ENCODE measurements around the gene DLL1. TPM values are rescaled to one million over a fixed set of nuclear protein-coding genes. Genes with fewer than 3 reads are reported as not detected.

The DLL1 gene
- total RNA-seq, 4 donors from 2014 or later = 32.6 to 75.6 (median 46.9) TPM

- Histone ChIP-seq H3K4me3 (no peak overlapping the region), H3K36me3 (peaks cover 29% of the 10 kb centered on the region), H3K27ac (no peak overlapping the region), H3K27me3 (no peaks in the 10 kb centered on the region), H3K4me1 (peaks cover 10% of the 10 kb centered on the region), H3K9me3 (no peaks in the 10 kb centered on the region)
- 93% methylated on average over 47 of the region's 48 CpGs for WGBS
- TF ChIP-seq POLR2A (IDR thresholded peaks at IDR 0.05) = no peak
- DNase-seq (ENCODE audit: low spot score in 2 of 2) = no peak
Observed at GRCh38 chr6:170281331-170282292, 9.3 kb downstream of the DLL1 start.

- no peak overlapping the region for H3K27ac ChIP-seq
- peaks cover 29% of the 10 kb centered on the region for H3K36me3 ChIP-seq
- H3K4me3 ChIP-seq = peak overlapping the region; percentile 8
- no peak for TF ChIP-seq EP300 (IDR thresholded peaks at IDR 0.05)
- no peak for TF ChIP-seq POLR2AphosphoS5 (IDR thresholded peaks at IDR 0.05)
- no peak for TF ChIP-seq CTCF (IDR thresholded peaks at IDR 0.05)
- TF ChIP-seq POLR2A (IDR thresholded peaks at IDR 0.05) = no peak
- WGBS = 59% methylated on average over 23 of the region's 23 CpGs
- DNase-seq (ENCODE audit: low spot score in 2 of 2) = no peak
- H3K4me1 ChIP-seq = peaks cover 5% of the 10 kb centered on the region
- H3K9me3 ChIP-seq = no peaks in the 10 kb centered on the region
- H3K27me3 ChIP-seq = no peaks in the 10 kb centered on the region
Observed at GRCh38 chr6:170280689-170281045, 10.2 kb downstream of the DLL1 start.

- no peak for DNase-seq (ENCODE audit: low spot score in 2 of 2)
- no peaks in the 10 kb centered on the region for H3K27me3 ChIP-seq
- no peaks in the 10 kb centered on the region for H3K9me3 ChIP-seq
- H3K4me3 ChIP-seq = peak overlapping the region; percentile 8
- H3K27ac ChIP-seq = no peak overlapping the region
- WGBS = 46% methylated on average over 26 of the region's 36 CpGs
- peaks cover 23% of the 10 kb centered on the region for H3K36me3 ChIP-seq
- TF ChIP-seq POLR2AphosphoS5 (IDR thresholded peaks at IDR 0.05) (no peak), POLR2A (IDR thresholded peaks at IDR 0.05) (no peak), EP300 (IDR thresholded peaks at IDR 0.05) (no peak), CTCF (IDR thresholded peaks at IDR 0.05) (no peak)
- H3K4me1 ChIP-seq = peaks cover 5% of the 10 kb centered on the region
Observed at GRCh38 chr6:170279977-170280688, 10.7 kb downstream of the DLL1 start.

GRCh38 chr6:170279426-170279825, 11.5 kb downstream of the DLL1 start:
- no peak overlapping the region for H3K4me3 ChIP-seq
- H3K27me3 ChIP-seq = no peaks in the 10 kb centered on the region
- peaks cover 19% of the 10 kb centered on the region for H3K36me3 ChIP-seq
- TF ChIP-seq POLR2A (IDR thresholded peaks at IDR 0.05) (no peak), POLR2AphosphoS5 (IDR thresholded peaks at IDR 0.05) (no peak), CTCF (IDR thresholded peaks at IDR 0.05) (no peak), EP300 (IDR thresholded peaks at IDR 0.05) (no peak)
- 72% methylated on average over 8 of the region's 8 CpGs for WGBS
- H3K4me1 ChIP-seq = peaks cover 5% of the 10 kb centered on the region
- H3K9me3 ChIP-seq = no peaks in the 10 kb centered on the region
- DNase-seq (ENCODE audit: low spot score in 2 of 2) = no peak
- no peak overlapping the region for H3K27ac ChIP-seq

GRCh38 chr6:170278743-170279094, 12.2 kb downstream of the DLL1 start:
- H3K27me3 ChIP-seq = no peaks in the 10 kb centered on the region
- peaks cover 13% of the 10 kb centered on the region for H3K36me3 ChIP-seq
- TF ChIP-seq CTCF (IDR thresholded peaks at IDR 0.05) = no peak
- no peak overlapping the region for H3K4me3 ChIP-seq
- peaks cover 5% of the 10 kb centered on the region for H3K4me1 ChIP-seq
- H3K27ac ChIP-seq = no peak overlapping the region
- no peak for DNase-seq (ENCODE audit: low spot score in 2 of 2)
- WGBS = 62% methylated on average over 9 of the region's 9 CpGs
- no peaks in the 10 kb centered on the region for H3K9me3 ChIP-seq

Measured in suprapubic skin (tissue), 4 donors.